ENCODE measurements around the gene DMRT3.

- TF ChIP-seq, protein P1, sequence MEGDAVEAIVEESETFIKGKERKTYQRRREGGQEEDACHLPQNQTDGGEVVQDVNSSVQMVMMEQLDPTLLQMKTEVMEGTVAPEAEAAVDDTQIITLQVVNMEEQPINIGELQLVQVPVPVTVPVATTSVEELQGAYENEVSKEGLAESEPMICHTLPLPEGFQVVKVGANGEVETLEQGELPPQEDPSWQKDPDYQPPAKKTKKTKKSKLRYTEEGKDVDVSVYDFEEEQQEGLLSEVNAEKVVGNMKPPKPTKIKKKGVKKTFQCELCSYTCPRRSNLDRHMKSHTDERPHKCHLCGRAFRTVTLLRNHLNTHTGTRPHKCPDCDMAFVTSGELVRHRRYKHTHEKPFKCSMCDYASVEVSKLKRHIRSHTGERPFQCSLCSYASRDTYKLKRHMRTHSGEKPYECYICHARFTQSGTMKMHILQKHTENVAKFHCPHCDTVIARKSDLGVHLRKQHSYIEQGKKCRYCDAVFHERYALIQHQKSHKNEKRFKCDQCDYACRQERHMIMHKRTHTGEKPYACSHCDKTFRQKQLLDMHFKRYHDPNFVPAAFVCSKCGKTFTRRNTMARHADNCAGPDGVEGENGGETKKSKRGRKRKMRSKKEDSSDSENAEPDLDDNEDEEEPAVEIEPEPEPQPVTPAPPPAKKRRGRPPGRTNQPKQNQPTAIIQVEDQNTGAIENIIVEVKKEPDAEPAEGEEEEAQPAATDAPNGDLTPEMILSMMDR (IDR thresholded peaks at IDR 0.05), result peak in 4 of 5 experiments; percentile 19 to 41 (median 30)
- no peak for TF ChIP-seq EP300 (IDR thresholded peaks at IDR 0.05)
- no peak for TF ChIP-seq POLR2A (IDR thresholded peaks at IDR 0.05)
Observed at GRCh38 chr9:1005043-1005667, 28.7 kb downstream of the DMRT3 start.
